Fibroblast of the aortic adventitia (primary cell): Measurements from ENCODE around the gene AKNA. TPM values are rescaled to one million over a fixed set of nuclear protein-coding genes. Genes with fewer than 3 reads are reported as not detected.

Experiments used
- DNase-seq: peaks from one replicate; pipeline ENCODE4 v3.0.0-alpha.2; 2010; ENCODE audit warnings: low read depth
- H3K4me3 ChIP-seq: 2 replicates; pipeline ENCODE4 v1.5.1; 2011; ENCODE audit warnings: low read depth, mild to moderate bottlenecking, control low read depth, low read length, moderate library complexity
- CTCF ChIP-seq: IDR thresholded peaks from 2 replicates; pipeline ENCODE4 v1.5.1; 2011; ENCODE audit warnings: mild to moderate bottlenecking, low read length, control low read depth, inconsistent platforms; ENCODE audit not compliant: insufficient read depth
- total RNA-seq: library from RNA; depleted of rRNA; stranded (reverse); fragments of >200 nt; gene quantifications from 2 replicates; pipeline ENCODE4 v1.2.3, GENCODE V29; 2012; ENCODE audit warnings: low replicate concordance

The AKNA gene
- total RNA-seq, 1 donor = 22.3 TPM

- no peak for TF ChIP-seq CTCF
- DNase-seq = no peak
- H3K4me3 ChIP-seq = no peak overlapping the region
Observed at GRCh38 chr9:114409842-114410241, 22.1 kb upstream of the AKNA start.

- TF ChIP-seq CTCF = no peak
- no peak overlapping the region for H3K4me3 ChIP-seq
- DNase-seq = no peak
Observed at GRCh38 chr9:114409103-114409780, 21.5 kb upstream of the AKNA start.

GRCh38 chr9:114408645-114409044, 20.9 kb upstream of the AKNA start:
- no peak overlapping the region for H3K4me3 ChIP-seq
- no peak for DNase-seq
- no peak for TF ChIP-seq CTCF

DNA sequence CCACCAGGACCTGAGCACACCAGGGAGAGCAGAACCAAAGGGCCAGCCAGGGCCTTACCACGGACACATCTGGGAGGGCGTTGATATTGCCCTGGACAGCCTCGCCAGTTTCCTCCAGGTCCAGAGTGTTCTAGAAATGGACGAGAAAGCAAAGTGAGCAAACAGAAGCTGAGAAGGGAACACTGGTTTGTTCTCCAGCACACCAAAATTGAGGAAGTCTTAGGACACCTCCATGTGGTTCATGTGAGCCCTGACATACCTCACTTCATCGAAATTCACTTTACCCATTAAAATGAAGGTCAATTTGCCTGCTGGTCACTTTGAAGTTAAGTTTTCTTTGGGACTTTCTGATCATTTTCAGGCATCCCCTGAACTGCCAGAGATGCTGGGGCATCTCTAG, 20.1 kb upstream of the AKNA start:
- DNase-seq = no peak

GRCh38 chr9:114406441-114406840, 18.7 kb upstream of the AKNA start:
- no peak for TF ChIP-seq CTCF
- H3K4me3 ChIP-seq = no peak overlapping the region
- no peak for DNase-seq

More for the DNA sequence above, 20.1 kb upstream of the AKNA start:
- no peak for TF ChIP-seq CTCF
- no peak overlapping the region for H3K4me3 ChIP-seq

GRCh38 chr9:114405294-114406034, 17.7 kb upstream of the AKNA start:
- no peak overlapping the region for H3K4me3 ChIP-seq
- peak; percentile 84 for DNase-seq
- peak; percentile 84 for TF ChIP-seq CTCF

DNA sequence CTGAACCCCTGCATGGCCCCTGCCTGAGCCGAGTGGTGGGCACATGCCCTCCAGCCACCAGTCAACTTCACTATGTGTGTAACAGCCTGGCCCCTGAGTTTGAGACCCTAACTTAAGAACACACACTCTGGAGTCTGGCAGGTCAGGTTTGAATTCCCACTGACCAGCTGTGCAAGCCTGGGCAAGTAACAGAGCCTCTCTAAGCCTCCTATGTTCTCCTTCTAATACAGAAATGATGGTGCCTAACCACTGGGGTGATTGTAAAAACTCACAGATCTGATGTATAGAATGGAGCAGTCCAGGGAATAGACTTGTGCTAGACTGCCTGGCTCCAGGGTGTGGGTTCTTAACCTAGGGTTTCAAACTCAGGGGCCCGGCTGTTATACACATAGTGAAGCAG, 16.7 kb upstream of the AKNA start:
- no peak for TF ChIP-seq CTCF
- no peak for DNase-seq
- H3K4me3 ChIP-seq = no peak overlapping the region
